HG03097 (cell line): ENCODE results near the gene LOC128125822.

Experiments
- ATAC-seq: cut with Tn5 transposase; IDR thresholded peaks from one replicate; pipeline ENCODE4 v1.9.1; 2021; ENCODE audit not compliant: unreplicated experiment, low FRiP score

LOC128125822 gene

DNA sequence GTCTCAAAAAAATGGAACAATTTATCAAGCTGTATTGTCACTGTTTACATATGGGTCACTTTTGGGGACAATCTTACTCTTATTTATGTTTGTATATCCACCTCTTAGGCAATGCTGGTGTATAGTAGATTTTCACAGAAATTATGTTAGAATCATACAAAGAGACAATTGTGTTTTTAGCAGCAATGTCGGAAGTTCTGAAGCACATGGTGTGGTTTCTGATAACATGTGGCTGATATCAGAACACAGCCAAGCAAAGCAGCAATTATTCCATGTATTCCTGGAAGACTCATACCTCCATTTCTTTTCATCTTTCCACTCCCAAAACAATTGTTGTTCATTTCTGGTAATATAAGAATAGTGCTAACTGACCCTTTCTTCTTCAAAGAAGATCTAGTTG, 17.5 kb upstream of the LOC128125822 start:
- no peak for ATAC-seq

DNA sequence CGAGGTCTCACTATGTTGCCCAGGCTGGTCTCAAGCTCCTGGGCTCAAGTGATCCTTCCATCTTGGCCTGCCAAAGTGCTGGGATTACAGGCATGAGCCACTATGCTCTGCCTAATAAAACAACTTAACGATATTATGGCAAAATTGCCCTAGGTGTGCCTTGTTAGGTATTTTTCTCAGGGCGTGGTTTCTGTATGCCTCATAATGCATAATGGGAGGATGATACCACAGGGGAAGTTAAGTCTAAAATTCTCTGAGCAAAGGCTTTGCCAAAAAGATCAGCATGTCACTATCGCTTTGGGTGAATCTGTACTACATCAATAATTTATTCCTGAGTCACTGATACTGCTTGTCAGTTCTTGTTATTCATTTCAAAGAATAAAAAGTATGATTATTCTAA, 15.9 kb upstream of the LOC128125822 start:
- no peak for ATAC-seq

DNA sequence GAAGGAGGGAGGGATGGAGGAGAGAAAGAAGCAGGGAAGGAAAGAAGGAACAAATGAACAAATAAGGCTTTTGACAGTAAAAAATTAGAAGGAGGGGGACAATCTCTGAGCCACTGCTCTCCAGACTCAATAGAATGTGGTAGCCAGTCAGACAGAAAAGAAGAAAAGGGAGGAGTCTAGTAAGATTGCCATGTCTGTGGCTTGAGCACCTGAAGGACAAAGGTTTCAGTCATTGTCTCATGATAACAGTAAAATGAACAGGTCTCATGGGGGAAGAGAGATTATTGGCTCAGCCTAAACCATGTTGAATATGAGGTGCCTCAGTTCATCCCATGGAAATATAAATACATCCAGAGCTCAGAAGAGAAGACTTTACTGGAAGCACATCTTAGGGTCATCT, 14.0 kb upstream of the LOC128125822 start:
- no peak for ATAC-seq

DNA sequence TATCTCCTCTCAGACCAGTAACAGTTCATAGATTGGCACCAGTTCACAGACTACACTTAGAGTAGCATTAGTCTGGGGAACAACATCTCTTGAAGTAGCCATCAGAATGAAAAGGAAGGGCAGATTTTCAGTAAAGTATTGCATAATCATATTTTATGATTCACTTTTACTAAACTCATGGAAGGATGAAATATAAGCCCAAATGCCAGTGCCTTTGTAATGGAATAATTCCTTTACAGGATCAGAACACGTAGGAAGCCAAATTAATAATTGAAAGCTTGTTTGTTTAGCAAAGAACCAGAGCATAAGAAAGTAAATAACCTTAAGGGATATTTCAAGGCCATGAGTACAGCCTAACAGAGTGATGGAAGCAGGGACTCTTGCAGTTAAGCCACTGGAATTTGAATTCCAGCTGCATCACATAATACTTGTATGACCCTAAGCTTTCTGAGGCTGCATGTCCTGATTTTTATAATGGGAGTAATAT, 11.4 kb upstream of the LOC128125822 start:
- no peak for ATAC-seq

DNA sequence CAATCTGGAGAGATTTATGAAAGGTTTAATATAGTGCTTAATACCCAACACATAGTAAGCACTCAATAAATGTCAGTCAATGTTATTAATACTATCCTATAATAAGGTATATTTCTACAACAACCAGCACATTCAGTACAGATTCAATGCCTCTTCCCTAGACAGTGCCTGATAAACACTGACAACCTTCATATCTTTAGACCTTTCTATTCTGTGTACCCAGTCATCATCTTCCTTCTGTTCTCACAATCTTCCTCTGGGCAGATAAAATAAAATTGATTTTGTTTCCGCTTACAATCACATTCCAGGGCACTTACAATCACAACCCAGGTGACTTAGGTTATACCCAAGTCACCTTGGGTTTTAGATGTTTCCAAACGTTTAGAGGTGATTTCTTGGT, 11.0 kb upstream of the LOC128125822 start:
- no peak for ATAC-seq

DNA sequence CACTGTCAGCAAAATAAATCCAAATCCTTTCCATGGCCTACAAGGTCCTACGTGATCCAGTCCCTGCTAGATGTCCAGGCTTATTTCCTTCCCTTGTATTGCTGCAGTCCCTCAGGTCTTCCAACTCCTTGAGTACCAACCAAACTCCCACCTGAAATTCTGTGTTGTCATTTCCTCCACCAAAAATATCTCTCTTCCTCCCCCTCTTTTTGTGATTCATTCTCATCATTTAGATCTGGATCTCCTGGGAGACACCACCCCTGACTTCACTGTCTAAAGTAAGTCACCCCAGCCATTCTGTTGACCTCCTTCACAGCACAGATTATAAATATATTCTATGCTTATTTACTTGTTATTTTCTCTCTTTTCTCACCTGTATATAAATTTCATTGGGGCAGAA, 9.0 kb upstream of the LOC128125822 start:
- no peak for ATAC-seq

DNA sequence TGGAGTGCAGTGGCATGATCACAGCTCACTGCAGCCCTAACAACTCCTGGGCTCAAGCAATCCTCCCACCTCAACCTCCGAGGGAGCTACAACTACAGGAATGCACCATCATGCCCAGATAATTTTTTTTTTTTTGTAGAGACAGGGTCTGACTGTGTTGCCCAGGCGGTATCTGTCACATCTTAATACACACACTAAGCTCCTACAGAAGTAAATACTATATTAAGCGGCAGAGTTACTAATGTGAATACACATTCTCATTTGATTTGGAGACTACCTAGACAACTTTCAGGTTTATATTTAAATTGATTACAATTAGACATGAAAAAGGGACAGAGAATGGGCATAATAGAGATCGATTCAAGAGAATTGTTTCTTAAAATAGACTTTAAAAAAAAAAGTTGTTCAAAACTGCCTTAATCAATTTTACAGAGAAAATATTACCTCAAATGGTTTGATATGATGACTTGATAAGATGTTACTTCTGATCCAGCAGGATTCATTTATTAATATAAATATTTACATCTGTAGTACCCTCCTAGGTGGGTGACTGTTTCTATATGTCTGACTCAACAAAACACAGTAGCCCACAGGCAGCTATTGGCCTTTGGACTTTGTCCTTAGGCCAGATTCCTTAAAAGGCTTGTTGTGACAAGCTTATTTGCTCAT, 7.1 kb upstream of the LOC128125822 start:
- no peak for ATAC-seq

DNA sequence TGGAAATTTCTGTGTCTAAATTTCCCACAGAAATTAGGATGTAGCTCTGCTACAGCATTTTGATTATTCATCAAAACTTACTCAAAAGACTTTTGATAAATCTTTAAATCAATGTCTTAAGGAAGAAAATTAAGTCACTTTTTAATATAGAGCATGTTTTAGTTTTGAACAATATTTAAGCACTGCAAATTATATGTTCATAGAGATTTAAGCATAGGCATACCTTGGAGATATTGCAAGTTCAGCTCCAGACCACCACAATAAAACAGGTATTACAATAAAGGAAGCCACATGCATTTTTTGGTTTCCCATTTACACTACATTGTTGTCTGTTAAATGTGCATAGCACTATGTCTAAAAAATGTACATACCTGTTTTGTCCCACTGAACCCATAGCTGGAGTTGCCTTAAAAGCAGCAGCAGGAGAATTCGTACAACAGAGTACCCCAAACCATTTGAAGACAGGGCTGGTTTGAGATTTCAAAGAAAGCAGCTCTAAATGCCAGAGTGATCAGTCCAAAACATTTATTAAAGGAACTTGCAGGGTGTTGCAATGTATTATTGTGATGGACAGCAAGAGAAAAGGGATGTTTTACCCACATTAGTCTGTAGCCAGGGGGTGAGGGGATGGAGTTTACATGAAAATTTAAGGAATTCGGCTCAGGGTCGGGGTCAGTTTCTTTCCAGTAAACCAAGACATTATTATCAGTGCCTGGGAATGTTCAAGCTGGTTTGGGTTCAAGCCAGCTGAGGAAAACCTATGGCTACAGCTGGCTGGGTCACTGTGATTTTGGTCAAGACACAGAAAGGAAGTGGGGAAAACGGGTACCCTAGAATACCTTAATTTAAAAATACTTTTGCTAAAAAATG, 6.3 kb upstream of the LOC128125822 start:
- ATAC-seq: no peak

DNA sequence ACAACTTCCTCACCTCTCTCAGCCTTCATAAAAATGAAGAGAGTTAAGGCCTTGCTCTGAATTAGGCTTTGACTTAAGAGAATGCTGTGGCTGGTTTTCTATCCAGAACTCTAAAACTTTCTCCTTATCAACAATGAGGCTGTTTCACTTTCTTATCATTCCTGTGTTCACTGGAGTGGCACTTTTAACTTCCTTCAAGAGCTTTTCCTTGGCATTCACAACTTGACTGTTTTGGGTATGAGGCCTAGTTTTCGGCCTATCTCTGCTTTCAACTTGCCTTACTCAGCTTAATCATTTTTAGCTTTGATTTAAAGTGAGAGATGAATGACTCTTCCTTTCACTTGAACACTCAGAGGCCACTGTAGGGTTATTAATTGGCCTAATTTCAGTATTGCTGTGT, 4.3 kb upstream of the LOC128125822 start:
- ATAC-seq: no peak

DNA sequence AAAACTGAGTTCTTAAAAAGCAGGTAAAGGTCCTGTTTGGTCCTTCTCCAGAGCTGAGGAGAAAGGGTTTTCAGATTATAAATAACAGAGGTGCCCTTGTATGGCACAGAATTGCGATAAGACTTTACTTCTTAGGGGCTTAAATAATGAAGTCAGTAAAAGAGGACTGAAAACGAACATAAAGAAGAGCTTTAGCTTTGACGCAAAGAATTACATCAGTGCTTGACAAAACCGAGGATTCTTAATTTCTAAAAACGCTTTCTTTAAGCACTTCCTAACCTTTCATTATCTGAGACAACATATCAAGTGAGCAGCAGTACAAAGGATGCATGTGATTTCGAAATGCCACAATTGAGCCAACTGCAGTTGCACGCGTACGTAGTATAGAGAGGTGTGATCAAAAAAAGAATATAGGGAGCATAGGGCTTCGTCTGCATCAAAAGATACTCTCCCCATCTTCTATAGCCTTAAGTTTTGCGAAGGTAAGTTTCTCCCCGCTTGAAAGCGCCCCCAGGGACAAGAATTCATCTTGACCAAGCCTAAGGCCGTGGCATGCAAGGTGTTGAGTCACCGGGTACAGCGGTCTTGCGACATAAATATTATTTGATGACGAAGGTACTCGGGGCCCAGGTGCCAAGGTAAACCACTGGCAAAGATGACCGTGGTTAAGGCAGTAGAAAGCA, 778 bp upstream of the LOC128125822 start:
- no peak for ATAC-seq

DNA sequence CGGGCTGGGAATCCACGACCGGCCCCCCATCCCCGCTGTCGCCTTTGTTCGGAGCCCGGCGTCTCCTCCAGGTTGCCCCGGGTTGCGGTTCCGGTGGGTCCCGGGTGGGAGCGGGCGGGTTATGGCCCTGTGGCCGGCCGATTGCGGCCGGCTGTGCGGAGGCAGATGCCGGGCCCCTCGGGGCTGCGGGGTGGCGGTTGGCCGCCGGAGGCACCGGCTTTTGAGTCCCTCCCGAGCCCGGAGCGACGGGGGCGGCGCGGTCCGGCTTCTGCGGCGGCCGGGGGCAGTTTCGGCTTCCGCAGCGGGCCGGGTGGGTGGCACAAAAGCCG, 431 bp downstream of the LOC128125822 start:
- ATAC-seq: no peak

DNA sequence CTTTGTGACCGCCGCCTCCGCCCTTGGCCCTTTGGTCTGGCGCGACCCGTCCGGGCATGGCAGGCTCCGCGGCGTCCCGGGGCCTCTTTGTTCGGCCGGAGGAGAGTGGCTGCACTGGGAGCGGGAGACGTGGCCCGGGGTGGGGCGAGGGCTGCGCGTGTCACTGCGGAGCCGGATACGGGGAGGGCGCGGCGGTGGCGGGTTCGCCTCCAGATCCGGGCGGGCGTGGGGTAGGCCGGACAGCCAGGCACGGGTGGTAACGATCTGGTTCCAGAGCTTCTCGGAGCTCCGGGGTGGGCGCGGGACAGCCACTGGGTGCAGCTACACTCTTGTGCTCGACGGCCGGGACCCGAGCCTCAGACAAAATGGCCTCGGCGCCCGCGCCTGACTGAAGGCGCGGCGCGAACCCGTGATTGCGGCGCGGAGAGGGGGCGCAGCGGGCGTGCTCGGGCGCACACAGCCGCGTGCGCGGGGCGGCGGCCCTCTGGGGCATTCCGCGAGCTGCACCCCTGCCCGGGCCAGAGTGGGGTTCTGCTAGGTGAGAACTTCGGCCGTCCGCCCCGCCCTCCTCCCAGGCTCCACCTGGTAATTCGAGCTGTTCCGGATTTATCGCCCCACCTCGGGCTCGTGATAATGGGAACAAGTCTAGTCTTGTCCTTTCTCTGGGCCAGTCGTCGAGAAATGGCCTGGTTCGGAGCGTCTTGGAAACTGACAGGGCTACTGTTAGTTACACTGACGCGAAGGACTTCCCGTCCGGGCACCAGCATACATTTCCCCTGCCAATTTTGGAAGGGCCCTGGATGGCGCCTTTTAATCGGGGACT, 1.0 kb downstream of the LOC128125822 start:
- ATAC-seq: peak; percentile 42

DNA sequence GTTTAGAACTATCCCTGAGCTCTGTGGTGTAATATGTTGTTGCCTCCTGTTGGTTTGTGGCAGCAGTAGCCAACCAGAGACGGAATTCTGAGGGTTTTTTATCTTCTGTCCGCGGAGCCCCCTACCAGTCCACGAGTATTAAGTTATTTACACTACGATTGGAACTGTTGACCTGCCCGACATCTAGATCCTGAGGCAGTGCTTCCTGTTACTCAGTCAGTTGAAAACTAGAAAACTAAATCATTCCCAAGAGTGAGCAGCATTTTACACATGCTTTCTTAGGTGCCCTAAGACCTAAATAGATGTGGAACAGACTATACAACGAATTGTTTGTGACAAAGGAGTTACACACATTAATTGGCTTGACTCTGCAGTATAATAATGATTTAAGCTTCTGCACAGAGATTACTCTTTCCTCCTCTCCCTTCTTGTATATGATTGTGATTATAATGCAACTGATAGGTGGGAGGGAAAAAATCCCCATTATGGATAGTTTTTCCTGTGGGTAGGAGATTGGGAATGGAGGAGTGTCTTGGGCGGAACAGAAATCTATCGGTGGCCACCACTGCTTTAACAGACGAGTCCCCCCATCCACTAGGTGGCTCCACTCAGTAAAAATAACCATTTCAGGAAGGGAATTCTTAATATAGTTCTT, 1.7 kb downstream of the LOC128125822 start:
- ATAC-seq: peak; percentile 8

DNA sequence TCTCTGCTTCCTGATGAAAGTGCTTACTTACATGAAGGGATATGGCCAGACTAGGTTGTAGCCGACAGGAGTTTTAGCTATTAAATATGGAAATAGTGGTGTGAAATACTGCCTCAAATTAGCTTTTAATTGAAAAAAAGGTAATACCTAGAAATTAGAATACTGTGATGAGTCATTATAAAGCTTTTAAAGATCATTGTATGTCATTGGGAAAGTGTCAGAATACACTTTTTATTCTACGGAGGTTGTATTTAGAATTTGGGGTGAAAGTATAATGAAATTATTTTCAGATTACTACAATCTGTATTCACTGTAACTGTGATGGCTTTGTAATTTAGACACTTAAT, 2.2 kb downstream of the LOC128125822 start:
- no peak for ATAC-seq

DNA sequence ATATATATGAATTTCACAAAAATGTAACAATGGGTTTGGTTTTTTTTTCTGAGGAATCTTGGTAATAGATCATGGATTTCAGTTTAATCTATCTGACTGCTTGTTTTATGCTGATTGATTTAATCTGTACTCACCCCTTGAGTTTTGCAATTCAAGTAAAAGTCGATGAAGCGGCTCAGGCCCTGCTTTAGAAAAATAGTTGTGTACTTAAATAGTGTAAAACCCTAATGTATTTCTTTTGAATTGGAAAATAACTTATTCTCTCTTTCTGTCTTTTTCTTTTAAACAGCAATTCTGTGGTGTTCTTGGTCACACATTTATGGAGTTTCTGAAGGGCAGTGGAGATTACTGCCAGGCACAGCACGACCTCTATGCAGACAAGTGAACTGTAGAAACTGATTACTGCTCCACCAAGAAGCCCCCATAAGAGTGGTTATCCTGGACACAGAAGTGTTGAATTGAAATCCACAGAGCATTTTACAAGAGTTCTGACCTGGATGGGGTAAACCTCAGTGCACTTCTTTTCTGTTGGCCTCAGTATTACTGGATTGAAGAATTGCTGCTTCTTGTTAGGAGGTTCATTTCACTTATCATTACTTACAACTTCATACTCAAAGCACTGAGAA, 4.0 kb downstream of the LOC128125822 start:
- ATAC-seq: no peak

DNA sequence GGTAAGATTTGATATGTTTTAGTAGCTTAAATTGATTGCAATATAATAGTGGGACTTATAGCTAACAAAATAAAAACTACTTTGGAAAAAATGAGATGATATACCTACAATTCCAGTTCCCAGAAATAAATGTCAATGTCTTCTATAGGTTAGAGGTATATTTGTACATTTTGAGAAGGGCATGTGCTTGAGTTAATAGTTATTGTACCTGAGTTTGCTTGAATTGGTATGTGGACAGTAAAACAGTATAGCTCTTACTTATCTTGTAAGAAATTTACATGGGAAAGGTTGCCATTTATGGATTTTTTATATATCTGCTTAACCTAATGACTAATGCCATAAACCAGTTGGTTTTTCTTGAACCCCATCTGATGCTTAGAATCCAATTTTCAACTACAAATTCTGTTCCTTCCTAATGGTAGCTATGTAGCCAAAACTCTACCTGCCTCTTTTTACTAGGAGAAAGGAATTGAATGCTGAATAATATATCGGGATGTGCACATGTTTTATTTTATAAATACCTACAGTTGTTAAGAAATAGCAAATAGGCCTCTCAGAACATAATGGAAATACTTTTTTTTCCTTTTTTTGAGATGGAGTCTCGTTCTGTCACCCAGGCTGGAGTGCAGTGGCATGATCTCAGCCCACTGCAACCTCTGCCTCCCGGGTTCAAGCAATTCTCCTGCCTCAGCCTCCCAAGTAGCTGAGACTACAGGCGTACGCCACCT, 4.9 kb downstream of the LOC128125822 start:
- ATAC-seq: no peak

DNA sequence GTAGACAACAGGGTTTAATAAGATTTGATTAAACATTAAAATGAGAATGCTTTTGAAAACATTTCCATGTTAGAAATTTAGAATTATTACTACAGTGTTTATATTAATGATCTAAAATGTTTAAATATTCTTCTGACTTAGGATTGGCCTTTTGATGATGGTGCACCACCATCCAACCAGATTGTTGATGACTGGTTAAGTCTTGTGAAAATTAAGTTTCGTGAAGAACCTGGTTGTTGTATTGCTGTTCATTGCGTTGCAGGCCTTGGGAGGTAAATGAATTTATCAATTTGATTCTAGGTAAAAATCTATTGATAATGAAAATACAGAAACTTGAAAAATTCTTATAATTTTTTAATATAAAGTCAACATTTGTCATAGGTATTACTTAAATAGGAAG, 6.5 kb downstream of the LOC128125822 start:
- ATAC-seq: no peak

DNA sequence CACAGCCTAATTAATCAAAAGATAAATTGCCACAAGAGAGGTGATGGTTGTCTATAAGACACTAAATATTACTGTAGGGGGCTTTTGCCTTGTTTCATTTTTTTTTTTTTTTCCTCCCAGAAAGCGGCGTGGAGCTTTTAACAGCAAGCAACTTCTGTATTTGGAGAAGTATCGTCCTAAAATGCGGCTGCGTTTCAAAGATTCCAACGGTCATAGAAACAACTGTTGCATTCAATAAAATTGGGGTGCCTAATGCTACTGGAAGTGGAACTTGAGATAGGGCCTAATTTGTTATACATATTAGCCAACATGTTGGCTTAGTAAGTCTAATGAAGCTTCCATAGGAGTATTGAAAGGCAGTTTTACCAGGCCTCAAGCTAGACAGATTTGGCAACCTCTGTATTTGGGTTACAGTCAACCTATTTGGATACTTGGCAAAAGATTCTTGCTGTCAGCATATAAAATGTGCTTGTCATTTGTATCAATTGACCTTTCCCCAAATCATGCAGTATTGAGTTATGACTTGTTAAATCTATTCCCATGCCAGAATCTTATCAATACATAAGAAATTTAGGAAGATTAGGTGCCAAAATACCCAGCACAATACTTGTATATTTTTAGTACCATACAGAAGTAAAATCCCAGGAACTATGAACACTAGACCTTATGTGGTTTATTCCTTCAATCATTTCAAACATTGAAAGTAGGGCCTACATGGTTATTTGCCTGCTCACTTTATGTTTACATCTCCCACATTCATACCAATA, 7.8 kb downstream of the LOC128125822 start:
- ATAC-seq: no peak

DNA sequence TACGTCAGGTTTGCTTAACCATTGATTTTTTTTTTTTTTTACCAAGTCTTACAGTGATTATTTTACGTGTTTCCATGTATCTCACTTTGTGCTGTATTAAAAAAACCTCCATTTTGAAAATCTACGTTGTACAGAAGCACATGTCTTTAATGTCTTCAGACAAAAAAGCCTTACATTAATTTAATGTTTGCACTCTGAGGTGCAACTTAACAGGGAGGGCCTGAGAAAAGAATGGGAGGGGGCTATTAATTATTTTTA, 8.4 kb downstream of the LOC128125822 start:
- no peak for ATAC-seq
